ENCODE measurements around the gene CDC42SE1.
A peak's percentile ranks its signal among the peaks of the same experiment; 100 is the strongest.

CDC42SE1 gene, protein sequence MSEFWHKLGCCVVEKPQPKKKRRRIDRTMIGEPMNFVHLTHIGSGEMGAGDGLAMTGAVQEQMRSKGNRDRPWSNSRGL

DNA sequence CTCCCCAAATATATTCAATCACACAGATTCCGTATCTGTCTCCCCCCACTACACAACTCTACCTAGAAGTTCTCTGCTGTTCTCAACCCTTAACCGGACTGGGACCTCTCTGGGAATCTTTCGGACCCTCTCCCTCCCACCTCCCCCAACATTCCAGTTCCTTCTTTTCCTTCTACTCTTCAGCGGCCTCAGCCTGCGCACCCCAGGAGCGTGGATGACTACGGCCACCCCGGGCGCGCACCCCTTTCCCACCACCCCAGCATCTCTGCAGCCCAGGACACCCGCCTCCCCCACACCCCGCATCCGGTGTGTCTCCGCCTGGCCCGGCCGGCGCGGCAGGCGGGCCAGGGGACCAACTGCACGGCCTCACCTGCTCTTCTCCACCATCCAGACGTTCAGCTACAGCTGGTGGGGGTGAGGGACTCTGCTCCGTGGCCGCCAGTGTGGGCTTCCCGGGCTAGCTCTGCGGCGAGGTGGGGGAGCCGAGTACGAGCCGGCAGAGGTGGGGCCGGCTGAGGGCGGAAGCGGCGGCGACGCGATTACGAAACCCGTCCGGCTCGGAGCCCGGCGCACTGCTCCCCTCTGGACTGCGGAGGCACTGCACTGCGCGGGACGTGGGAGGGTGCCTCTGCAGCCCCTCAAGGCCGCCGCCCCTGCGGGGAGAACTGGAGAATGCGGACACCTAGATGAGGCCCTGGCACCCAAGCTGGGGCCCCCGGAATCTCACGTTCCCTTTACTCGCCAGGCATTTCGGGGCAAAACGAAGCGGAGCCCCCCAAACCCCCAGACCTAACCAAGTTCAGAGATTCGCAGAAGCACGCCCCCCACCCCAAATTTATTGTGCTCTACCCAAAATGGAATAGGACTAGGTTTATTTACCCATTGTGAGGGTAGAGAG, at the start of gene CDC42SE1:
Gene CDC42SE1, minus strand, starts transcription at position 514 of the 898 bp plus-strand sequence. CDS start 3,892 bp downstream, outside the sequence.
- Histone ChIP-seq H3K27me3 (replicated peaks; ENCODE audit: insufficient read depth, low read length) (no peaks in the 10 kb centered on the region), H3K27ac (ENCODE audit: low read length) (peak within 1 kb of the TSS; percentile 76), H3K36me3 (replicated peaks; ENCODE audit: insufficient read depth, low read length) (peaks cover 14% of the 10 kb centered on the region; the same call in 1 of the 2 replicates), H4K20me1 (ENCODE audit: insufficient read depth, low read length) (no peaks in the 10 kb centered on the region), H3K4me2 (ENCODE audit: low read depth, low read length) (peak within 1 kb of the TSS; percentile 96), H2AFZ (ENCODE audit: low read length) (peak within 1 kb of the TSS; percentile 82), H3K4me1 (ENCODE audit: low read length) (peaks cover 33% of the 10 kb centered on the region), H3F3A (ENCODE audit: insufficient read depth, low read length) (peaks cover 21% of the 10 kb centered on the region), H3K9ac (ENCODE audit: low read length) (peak within 1 kb of the TSS; percentile 83), H3K79me2 (ENCODE audit: low read length) (peaks cover 55% of the 10 kb centered on the region), H3K9me3 (replicated peaks; ENCODE audit: insufficient read depth, low read length) (no peaks in the 10 kb centered on the region), H3K4me3 (ENCODE audit: low read length) (peak within 1 kb of the TSS; percentile 91), H3K9me2 (replicated peaks; ENCODE audit: insufficient read depth, low read length) (no peaks in the 10 kb centered on the region)
- TF ChIP-seq EZH2phosphoT487 (IDR thresholded peaks at IDR 0.05; ENCODE audit: low read length) (no peak), EZH2 (optimal IDR thresholded peaks at IDR 0.05; ENCODE audit: low read depth, low read length) (no peak)
- TF ChIP-seq, protein P1, sequence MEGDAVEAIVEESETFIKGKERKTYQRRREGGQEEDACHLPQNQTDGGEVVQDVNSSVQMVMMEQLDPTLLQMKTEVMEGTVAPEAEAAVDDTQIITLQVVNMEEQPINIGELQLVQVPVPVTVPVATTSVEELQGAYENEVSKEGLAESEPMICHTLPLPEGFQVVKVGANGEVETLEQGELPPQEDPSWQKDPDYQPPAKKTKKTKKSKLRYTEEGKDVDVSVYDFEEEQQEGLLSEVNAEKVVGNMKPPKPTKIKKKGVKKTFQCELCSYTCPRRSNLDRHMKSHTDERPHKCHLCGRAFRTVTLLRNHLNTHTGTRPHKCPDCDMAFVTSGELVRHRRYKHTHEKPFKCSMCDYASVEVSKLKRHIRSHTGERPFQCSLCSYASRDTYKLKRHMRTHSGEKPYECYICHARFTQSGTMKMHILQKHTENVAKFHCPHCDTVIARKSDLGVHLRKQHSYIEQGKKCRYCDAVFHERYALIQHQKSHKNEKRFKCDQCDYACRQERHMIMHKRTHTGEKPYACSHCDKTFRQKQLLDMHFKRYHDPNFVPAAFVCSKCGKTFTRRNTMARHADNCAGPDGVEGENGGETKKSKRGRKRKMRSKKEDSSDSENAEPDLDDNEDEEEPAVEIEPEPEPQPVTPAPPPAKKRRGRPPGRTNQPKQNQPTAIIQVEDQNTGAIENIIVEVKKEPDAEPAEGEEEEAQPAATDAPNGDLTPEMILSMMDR (IDR thresholded peaks at IDR 0.05; ENCODE audit: low read length), result peak; percentile 95
- peak; percentile 92 for DNase-seq

DNA sequence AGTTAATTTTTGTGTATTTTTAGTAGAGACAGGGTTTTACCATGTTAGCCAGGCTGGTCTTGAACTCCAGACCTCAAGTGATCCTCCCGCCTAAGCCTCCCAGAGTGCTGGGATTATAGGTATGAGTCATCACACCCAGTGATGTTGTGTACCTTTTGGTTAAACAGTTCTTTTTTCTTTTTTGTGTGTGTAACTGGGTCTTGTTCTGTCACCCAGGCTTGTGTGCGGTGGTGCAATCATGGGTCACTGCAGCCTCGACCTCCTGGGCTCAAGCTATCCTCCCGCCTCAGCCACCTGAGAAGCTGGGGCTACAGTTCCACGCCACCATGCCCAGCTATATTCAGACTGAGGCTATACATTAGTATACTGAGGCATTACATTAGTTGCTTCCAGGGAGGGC, 48.9 kb upstream of the CDC42SE1 start:
- TF ChIP-seq, protein P1 (IDR thresholded peaks at IDR 0.05; ENCODE audit: low read length), result no peak
- TF ChIP-seq EZH2phosphoT487 (IDR thresholded peaks at IDR 0.05; ENCODE audit: low read length) (no peak), EZH2 (optimal IDR thresholded peaks at IDR 0.05; ENCODE audit: low read depth, low read length) (no peak)

DNA sequence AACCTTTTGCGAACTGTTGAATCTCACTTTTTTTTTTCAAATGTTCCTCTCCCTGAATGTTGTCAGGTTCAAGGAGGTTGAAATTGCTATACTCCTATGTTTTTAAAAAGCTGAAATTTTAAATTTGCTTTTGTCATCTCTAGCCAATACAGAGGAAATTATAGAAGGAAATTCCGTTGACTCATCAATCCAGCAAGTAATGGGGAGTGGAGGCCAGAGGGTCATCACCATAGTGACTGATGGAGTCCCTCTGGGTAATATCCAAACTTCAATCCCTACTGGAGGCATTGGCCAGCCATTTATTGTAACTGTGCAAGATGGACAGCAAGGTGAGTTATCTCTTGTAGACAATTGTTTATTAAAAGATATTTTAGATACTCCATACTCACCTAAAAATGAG, 47.5 kb upstream of the CDC42SE1 start:
- no peaks in the 10 kb centered on the region for H4K20me1 ChIP-seq (ENCODE audit: insufficient read depth, low read length)
- H3K9ac ChIP-seq (ENCODE audit: low read length), result no peak overlapping the region
- no peaks in the 10 kb centered on the region for H3K36me3 ChIP-seq (replicated peaks; ENCODE audit: insufficient read depth, low read length)
- no peak overlapping the region for H2AFZ ChIP-seq (ENCODE audit: low read length)
- no peaks in the 10 kb centered on the region for H3K9me2 ChIP-seq (replicated peaks; ENCODE audit: insufficient read depth, low read length)
- no peaks in the 10 kb centered on the region for H3K79me2 ChIP-seq (ENCODE audit: low read length)
- H3K27ac ChIP-seq (ENCODE audit: low read length), result no peak overlapping the region
- H3F3A ChIP-seq (ENCODE audit: insufficient read depth, low read length), result no peaks in the 10 kb centered on the region
- no peak overlapping the region for H3K4me3 ChIP-seq (ENCODE audit: low read length)
- TF ChIP-seq, protein P1 (IDR thresholded peaks at IDR 0.05; ENCODE audit: low read length), result no peak
- TF ChIP-seq EZH2phosphoT487 (IDR thresholded peaks at IDR 0.05; ENCODE audit: low read length), result no peak
- no peak for DNase-seq
- H3K4me1 ChIP-seq (ENCODE audit: low read length), result no peaks in the 10 kb centered on the region
- no peak overlapping the region for H3K4me2 ChIP-seq (ENCODE audit: low read depth, low read length)
- no peaks in the 10 kb centered on the region for H3K9me3 ChIP-seq (replicated peaks; ENCODE audit: insufficient read depth, low read length)
- no peaks in the 10 kb centered on the region for H3K27me3 ChIP-seq (replicated peaks; ENCODE audit: insufficient read depth, low read length)

More for the DNA sequence above, 48.9 kb upstream of the CDC42SE1 start:
- Histone ChIP-seq H3K9me2 (replicated peaks; ENCODE audit: insufficient read depth, low read length) (no peaks in the 10 kb centered on the region), H2AFZ (ENCODE audit: low read length) (no peak overlapping the region), H3K4me1 (ENCODE audit: low read length) (no peaks in the 10 kb centered on the region), H3K27me3 (replicated peaks; ENCODE audit: insufficient read depth, low read length) (no peaks in the 10 kb centered on the region), H3K4me3 (ENCODE audit: low read length) (no peak overlapping the region), H3K9me3 (replicated peaks; ENCODE audit: insufficient read depth, low read length) (no peaks in the 10 kb centered on the region), H3K36me3 (replicated peaks; ENCODE audit: insufficient read depth, low read length) (no peaks in the 10 kb centered on the region), H3K79me2 (ENCODE audit: low read length) (no peaks in the 10 kb centered on the region), H3K9ac (ENCODE audit: low read length) (no peak overlapping the region), H3K4me2 (ENCODE audit: low read depth, low read length) (no peak overlapping the region), H3F3A (ENCODE audit: insufficient read depth, low read length) (no peaks in the 10 kb centered on the region), H4K20me1 (ENCODE audit: insufficient read depth, low read length) (no peaks in the 10 kb centered on the region), H3K27ac (ENCODE audit: low read length) (no peak overlapping the region)
- DNase-seq, result no peak
